OCI-LY7 (cell line): Measurements from ENCODE around the gene PCDHB15.
"Not testable (repeated sequence)": the region's sequence is repeated elsewhere in the genome, so short reads cannot be mapped to it uniquely, and the experiment has no call there.

Experiments used
- CTCF ChIP-seq: fragments of 200-600 bp; sonication (generic); conservative IDR thresholded peaks from 2 replicates; pipeline ENCODE4 v1.5.1; 2014; ENCODE audit warnings: mild to moderate bottlenecking, antibody characterized with exemption, low read length, moderate library complexity, mixed read lengths
- EZH2phosphoT487 ChIP-seq: fragments of 200-600 bp; sonication (generic); IDR thresholded peaks from 2 replicates; pipeline ENCODE4 v1.6.1; 2018; ENCODE audit warnings: low read depth, borderline replicate concordance, mild to moderate bottlenecking, mixed run types, antibody characterized with exemption, low read length, moderate library complexity, mixed read lengths

- TF ChIP-seq CTCF, EZH2phosphoT487: not testable (repeated sequence)
Observed at GRCh38 chr5:141210849-141211248, 34.3 kb upstream of the PCDHB15 start.
